GM12892 (cell line): ENCODE data around the gene DIABLO.

Experiments used
- POLR2A ChIP-seq: IDR thresholded peaks from 2 replicates; pipeline ENCODE4 v1.6.1; 2011; ENCODE audit warnings: low read depth, low read length, control low read depth
- POLR2AphosphoS5 ChIP-seq: IDR thresholded peaks from 2 replicates; pipeline ENCODE4 v1.6.1; 2011; ENCODE audit warnings: low read depth, low read length, control low read depth

GRCh38 chr12:122245553-122245952 is 19.7 kb upstream of the DIABLO start:
- TF ChIP-seq POLR2A (no peak), POLR2AphosphoS5 (no peak)
